Hepatocyte (in vitro differentiated cells): ENCODE results near the gene FAM76B. TPM values are rescaled to one million over a fixed set of nuclear protein-coding genes. Genes with fewer than 3 reads are reported as not detected.

Experiments used
- DNase-seq: peaks from one replicate; pipeline ENCODE4 v3.0.0-alpha.2; 2016; ENCODE audit warnings: low spot score
- H2AFZ ChIP-seq: fragments of 200-600 bp; sonication (generic); 2 replicates; pipeline ENCODE4 v1.6.0; 2016; ENCODE audit warnings: antibody characterized with exemption, mild to moderate bottlenecking
- H3K27ac ChIP-seq: fragments of 200-600 bp; sonication (generic); 2 replicates; pipeline ENCODE4 v1.5.1; 2016; ENCODE audit warnings: mild to moderate bottlenecking
- H3K27me3 ChIP-seq: fragments of 200-600 bp; sonication (generic); 2 replicates; pipeline ENCODE4 v1.6.1; 2016
- H3K36me3 ChIP-seq: fragments of 200-600 bp; sonication (generic); replicated peaks from 2 replicates; pipeline ENCODE4 v1.5.1; 2016; ENCODE audit warnings: low read depth; ENCODE audit not compliant: insufficient read depth
- H3K4me1 ChIP-seq: fragments of 200-600 bp; sonication (generic); 2 replicates; pipeline ENCODE4 v1.5.1; 2016; ENCODE audit warnings: mild to moderate bottlenecking, moderate library complexity; ENCODE audit not compliant: insufficient read depth
- H3K4me2 ChIP-seq: fragments of 200-600 bp; sonication (generic); 2 replicates; pipeline ENCODE4 v1.6.0; 2016
- H3K4me3 ChIP-seq: fragments of 200-600 bp; sonication (generic); 2 replicates; pipeline ENCODE4 v1.5.1; 2016; ENCODE audit warnings: mild to moderate bottlenecking
- H3K79me2 ChIP-seq: fragments of 200-600 bp; sonication (generic); 2 replicates; pipeline ENCODE4 v1.6.0; 2017; ENCODE audit warnings: mild to moderate bottlenecking
- H3K9me2 ChIP-seq: fragments of 200-600 bp; sonication (generic); replicated peaks from 2 replicates; pipeline ENCODE4 v1.6.0; 2017; ENCODE audit warnings: mild to moderate bottlenecking; ENCODE audit not compliant: insufficient read depth
- H3K9me3 ChIP-seq: fragments of 200-600 bp; sonication (generic); 2 replicates; pipeline ENCODE4 v1.5.1; 2016; ENCODE audit warnings: low read depth, mild to moderate bottlenecking
- H4K20me1 ChIP-seq: fragments of 200-600 bp; sonication (generic); 2 replicates; pipeline ENCODE4 v1.6.0; 2016; ENCODE audit warnings: mild to moderate bottlenecking; ENCODE audit not compliant: insufficient read depth, poor library complexity, severe bottlenecking
- CTCF ChIP-seq: fragments of 200-600 bp; sonication (generic); IDR thresholded peaks from 2 replicates; pipeline ENCODE4 v1.5.1; 2016; ENCODE audit warnings: antibody characterized with exemption, mild to moderate bottlenecking; ENCODE audit not compliant: poor library complexity
- EZH2 ChIP-seq: fragments of 200-600 bp; sonication (generic); IDR thresholded peaks from 2 replicates; pipeline ENCODE4 v1.6.1; 2016; ENCODE audit warnings: antibody characterized with exemption, mild to moderate bottlenecking, borderline replicate concordance
- EZH2phosphoT487 ChIP-seq: fragments of 200-600 bp; sonication (generic); IDR thresholded peaks from one replicate; pipeline ENCODE4 v1.6.1; 2018; ENCODE audit warnings: antibody characterized with exemption, mild to moderate bottlenecking, low read depth, moderate library complexity; ENCODE audit not compliant: unreplicated experiment, severe bottlenecking
- WGBS: methylation state at CpG from one replicate; pipeline ENCODE4 v1.1.6; 2016; ENCODE audit warnings: low lambda C conversion rate; ENCODE audit errors: missing lambda C conversion rate; 5-methylcytosine and 5-hydroxymethylcytosine counted together
- polyA plus RNA-seq: library from polyadenylated mRNA; unstranded; fragments of >200 nt; fragmentation: Nextera tagmentation; extraction: Ambion mirVana; gene quantifications from 2 replicates; pipeline ENCODE4 v1.2.1, GENCODE V29; 2016
- total RNA-seq: library from RNA; depleted of rRNA; stranded (reverse); fragments of >200 nt; gene quantifications from 2 replicates; pipeline ENCODE4 v1.2.3, GENCODE V29; 2014

FAM76B gene
- total and polyA plus RNA-seq, 2 experiments from 2014 or later, result 15.6 to 32.0 TPM

GRCh38 chr11:95739108-95739938 lies 50.3 kb downstream of the FAM76B start:
- Histone ChIP-seq H3K27me3 (no peaks in the 10 kb centered on the region), H3K79me2 (no peaks in the 10 kb centered on the region), H4K20me1 (no peaks in the 10 kb centered on the region), H3K4me3 (no peak overlapping the region), H3K4me1 (no peaks in the 10 kb centered on the region), H3K9me3 (no peaks in the 10 kb centered on the region), H3K27ac (no peak overlapping the region), H3K4me2 (no peak overlapping the region), H3K36me3 (no peaks in the 10 kb centered on the region), H2AFZ (no peak overlapping the region), H3K9me2 (no peaks in the 10 kb centered on the region)
- WGBS, result 48% methylated on average over 1 of the region's 1 CpG
- TF ChIP-seq EZH2 (no peak), CTCF (no peak), EZH2phosphoT487 (no peak)
- no peak for DNase-seq

GRCh38 chr11:95736809-95737208 lies 52.8 kb downstream of the FAM76B start:
- WGBS, result 76% methylated on average over 2 of the region's 2 CpGs

GRCh38 chr11:95736355-95736754 lies 53.2 kb downstream of the FAM76B start:
- Histone ChIP-seq H2AFZ (no peak overlapping the region), H3K4me2 (no peak overlapping the region), H3K36me3 (no peaks in the 10 kb centered on the region), H3K9me3 (no peaks in the 10 kb centered on the region), H3K27ac (no peak overlapping the region), H3K4me1 (peaks cover 6% of the 10 kb centered on the region), H4K20me1 (no peaks in the 10 kb centered on the region), H3K79me2 (no peaks in the 10 kb centered on the region), H3K9me2 (no peaks in the 10 kb centered on the region), H3K4me3 (no peak overlapping the region), H3K27me3 (no peaks in the 10 kb centered on the region)
- no peak for TF ChIP-seq EZH2
- no peak for TF ChIP-seq EZH2phosphoT487
- TF ChIP-seq CTCF, result no peak
- 70% methylated on average over 7 of the region's 7 CpGs for WGBS
- no peak for DNase-seq

More at GRCh38 chr11:95736809-95737208, 52.8 kb downstream of the FAM76B start:
- TF ChIP-seq EZH2phosphoT487 (no peak), CTCF (no peak), EZH2 (no peak)
- Histone ChIP-seq H3K36me3 (no peaks in the 10 kb centered on the region), H3K27me3 (no peaks in the 10 kb centered on the region), H3K4me3 (no peak overlapping the region), H3K9me3 (no peaks in the 10 kb centered on the region), H3K4me1 (peaks cover 6% of the 10 kb centered on the region), H3K79me2 (no peaks in the 10 kb centered on the region), H4K20me1 (no peaks in the 10 kb centered on the region), H3K4me2 (no peak overlapping the region), H2AFZ (no peak overlapping the region), H3K27ac (no peak overlapping the region), H3K9me2 (no peaks in the 10 kb centered on the region)
- no peak for DNase-seq
